ENCODE results near the gene ACSL1. TPM values are rescaled to one million over a fixed set of nuclear protein-coding genes. Genes with fewer than 3 reads are reported as not detected.

The ACSL1 gene
- total RNA-seq, 1 donor from 2014 or later: 316 TPM

DNA sequence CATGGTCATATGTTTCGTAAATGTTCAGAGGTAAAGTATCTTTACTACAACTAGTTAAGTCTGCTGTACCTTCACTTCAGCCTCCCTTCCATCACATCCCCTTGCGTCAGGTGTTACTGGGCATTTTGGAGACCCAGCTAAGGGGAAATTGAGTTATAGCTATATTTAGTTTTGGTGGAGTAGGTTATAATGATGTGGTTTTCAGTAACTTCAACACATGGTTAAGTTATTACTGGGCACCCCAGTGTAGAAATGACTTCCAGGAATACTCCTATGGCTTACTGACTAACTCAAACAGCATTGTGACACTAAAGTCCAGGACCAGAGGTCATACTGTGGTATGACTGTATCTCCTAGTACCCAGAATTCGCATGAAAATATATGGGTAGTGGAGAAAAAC is 23.4 kb upstream of the ACSL1 start:
- Histone ChIP-seq H3K36me3 (no peaks in the 10 kb centered on the region), H3K4me1 (no peaks in the 10 kb centered on the region), H3K27me3 (ENCODE audit: low read depth) (no peaks in the 10 kb centered on the region), H3K9me3 (replicated peaks) (no peaks in the 10 kb centered on the region), H3K4me3 (no peak overlapping the region), H3K27ac (replicated peaks) (no peak overlapping the region)
- TF ChIP-seq, protein P1, sequence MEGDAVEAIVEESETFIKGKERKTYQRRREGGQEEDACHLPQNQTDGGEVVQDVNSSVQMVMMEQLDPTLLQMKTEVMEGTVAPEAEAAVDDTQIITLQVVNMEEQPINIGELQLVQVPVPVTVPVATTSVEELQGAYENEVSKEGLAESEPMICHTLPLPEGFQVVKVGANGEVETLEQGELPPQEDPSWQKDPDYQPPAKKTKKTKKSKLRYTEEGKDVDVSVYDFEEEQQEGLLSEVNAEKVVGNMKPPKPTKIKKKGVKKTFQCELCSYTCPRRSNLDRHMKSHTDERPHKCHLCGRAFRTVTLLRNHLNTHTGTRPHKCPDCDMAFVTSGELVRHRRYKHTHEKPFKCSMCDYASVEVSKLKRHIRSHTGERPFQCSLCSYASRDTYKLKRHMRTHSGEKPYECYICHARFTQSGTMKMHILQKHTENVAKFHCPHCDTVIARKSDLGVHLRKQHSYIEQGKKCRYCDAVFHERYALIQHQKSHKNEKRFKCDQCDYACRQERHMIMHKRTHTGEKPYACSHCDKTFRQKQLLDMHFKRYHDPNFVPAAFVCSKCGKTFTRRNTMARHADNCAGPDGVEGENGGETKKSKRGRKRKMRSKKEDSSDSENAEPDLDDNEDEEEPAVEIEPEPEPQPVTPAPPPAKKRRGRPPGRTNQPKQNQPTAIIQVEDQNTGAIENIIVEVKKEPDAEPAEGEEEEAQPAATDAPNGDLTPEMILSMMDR (IDR thresholded peaks at IDR 0.05; ENCODE audit: borderline replicate concordance): no peak
- intact Hi-C loops (cut with micrococcal nuclease): no loop called here
- DNase-seq: no peak

DNA sequence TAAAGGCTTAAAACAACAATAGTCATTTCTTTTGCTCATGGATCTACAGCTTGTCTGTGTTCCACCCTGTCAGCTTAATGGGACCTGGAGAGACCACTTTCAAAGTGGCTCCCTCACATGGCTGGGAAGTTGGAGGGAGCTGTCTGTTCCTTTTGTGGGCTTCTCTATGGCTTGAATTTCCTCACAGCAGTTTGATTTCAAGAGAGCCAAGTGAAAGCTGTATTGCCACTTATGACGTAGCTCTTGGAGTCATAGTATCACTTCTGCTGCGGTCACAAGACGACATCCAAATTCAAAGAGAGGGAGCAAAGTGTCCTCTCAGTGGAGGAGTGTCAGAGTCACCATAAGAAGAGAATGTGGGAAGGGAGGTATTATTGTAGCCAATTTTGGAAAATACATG is 22.7 kb upstream of the ACSL1 start:
- Histone ChIP-seq H3K36me3 (no peaks in the 10 kb centered on the region), H3K4me3 (no peak overlapping the region), H3K27me3 (ENCODE audit: low read depth) (no peaks in the 10 kb centered on the region), H3K27ac (replicated peaks) (no peak overlapping the region), H3K4me1 (no peaks in the 10 kb centered on the region), H3K9me3 (replicated peaks) (no peaks in the 10 kb centered on the region)
- no peak for DNase-seq
- TF ChIP-seq, protein P1 (IDR thresholded peaks at IDR 0.05; ENCODE audit: borderline replicate concordance): no peak
- intact Hi-C loops (cut with micrococcal nuclease): no loop called here

GRCh38 chr4:184846531-184846930 is 20.8 kb upstream of the ACSL1 start:
- Histone ChIP-seq H3K4me3 (no peak overlapping the region), H3K27me3 (ENCODE audit: low read depth) (no peaks in the 10 kb centered on the region), H3K36me3 (no peaks in the 10 kb centered on the region), H3K4me1 (no peaks in the 10 kb centered on the region), H3K27ac (replicated peaks) (no peak overlapping the region), H3K9me3 (replicated peaks) (no peaks in the 10 kb centered on the region)
- no peak for DNase-seq
- intact Hi-C loops (cut with micrococcal nuclease): no loop called here
- TF ChIP-seq, protein P1 (IDR thresholded peaks at IDR 0.05; ENCODE audit: borderline replicate concordance): no peak

GRCh38 chr4:184845367-184846021 is 19.7 kb upstream of the ACSL1 start:
- no peak for DNase-seq
- TF ChIP-seq, protein P1 (IDR thresholded peaks at IDR 0.05; ENCODE audit: borderline replicate concordance): no peak
- Histone ChIP-seq H3K9me3 (replicated peaks) (no peaks in the 10 kb centered on the region), H3K4me3 (no peak overlapping the region), H3K4me1 (no peaks in the 10 kb centered on the region), H3K36me3 (no peaks in the 10 kb centered on the region), H3K27me3 (ENCODE audit: low read depth) (no peaks in the 10 kb centered on the region), H3K27ac (replicated peaks) (no peak overlapping the region)
- intact Hi-C loops (cut with micrococcal nuclease): no loop called here

GRCh38 chr4:184844742-184845141 is 19.0 kb upstream of the ACSL1 start:
- TF ChIP-seq, protein P1 (IDR thresholded peaks at IDR 0.05; ENCODE audit: borderline replicate concordance): no peak
- H3K27me3 ChIP-seq (ENCODE audit: low read depth): no peaks in the 10 kb centered on the region
- no peaks in the 10 kb centered on the region for H3K9me3 ChIP-seq (replicated peaks)
- H3K27ac ChIP-seq (replicated peaks): no peak overlapping the region
- DNase-seq: no peak
- H3K4me3 ChIP-seq: no peak overlapping the region
- no peaks in the 10 kb centered on the region for H3K36me3 ChIP-seq
- intact Hi-C loops (cut with micrococcal nuclease): no loop called here
- no peaks in the 10 kb centered on the region for H3K4me1 ChIP-seq
